Parathyroid adenoma (tissue), 2 donors: ENCODE data around the gene NR2C2.
A peak's percentile ranks its signal among the peaks of the same experiment; 100 is the strongest.

ENCODE experiments used
- H2AFZ ChIP-seq: fragments of 300-600 bp; sonication (generic); one replicate; pipeline ENCODE4 v1.7.0; 2017; ENCODE audit warnings: antibody characterized with exemption, mild to moderate bottlenecking
- H3K27ac ChIP-seq: fragments of 300-600 bp; sonication (generic); one replicate; pipeline ENCODE4 v1.7.0; 2017
- H3K27me3 ChIP-seq: fragments of 300-600 bp; sonication (generic); one replicate; pipeline ENCODE4 v1.7.0; 2017; ENCODE audit warnings: low read length; ENCODE audit not compliant: control insufficient read depth, insufficient read depth
- H3K36me3 ChIP-seq: fragments of 300-600 bp; sonication (generic); one replicate; pipeline ENCODE4 v1.7.0; 2017; ENCODE audit warnings: low read length; ENCODE audit not compliant: control insufficient read depth, insufficient read depth
- H3K4me1 ChIP-seq: fragments of 300-600 bp; sonication (generic); one replicate; pipeline ENCODE4 v1.7.0; 2017; ENCODE audit warnings: control low read depth
- H3K4me2 ChIP-seq: fragments of 300-600 bp; sonication (generic); one replicate; pipeline ENCODE4 v1.7.0; 2017; ENCODE audit warnings: low read length
- H3K4me3 ChIP-seq: fragments of 300-600 bp; sonication (generic); one replicate; pipeline ENCODE4 v1.7.0; 2017; ENCODE audit warnings: low read depth, low read length
- H3K79me2 ChIP-seq: fragments of 300-600 bp; sonication (generic); one replicate; pipeline ENCODE4 v1.7.0; 2017; ENCODE audit warnings: control low read depth
- H3K9ac ChIP-seq: fragments of 300-600 bp; sonication (generic); one replicate; pipeline ENCODE4 v1.7.0; 2017; ENCODE audit warnings: mild to moderate bottlenecking
- H3K9me3 ChIP-seq: fragments of 300-600 bp; sonication (generic); one replicate; pipeline ENCODE4 v1.7.0; 2017; ENCODE audit warnings: low read length; ENCODE audit not compliant: control insufficient read depth
- TF ChIP-seq, protein P1 (sequence below): fragments of 300-600 bp; sonication (generic); IDR thresholded peaks from one replicate; pipeline ENCODE4 v1.7.0; 2017; ENCODE audit warnings: antibody characterized with exemption, mild to moderate bottlenecking
- donor health status: primary hyperparathyroidism.

The NR2C2 gene

DNA sequence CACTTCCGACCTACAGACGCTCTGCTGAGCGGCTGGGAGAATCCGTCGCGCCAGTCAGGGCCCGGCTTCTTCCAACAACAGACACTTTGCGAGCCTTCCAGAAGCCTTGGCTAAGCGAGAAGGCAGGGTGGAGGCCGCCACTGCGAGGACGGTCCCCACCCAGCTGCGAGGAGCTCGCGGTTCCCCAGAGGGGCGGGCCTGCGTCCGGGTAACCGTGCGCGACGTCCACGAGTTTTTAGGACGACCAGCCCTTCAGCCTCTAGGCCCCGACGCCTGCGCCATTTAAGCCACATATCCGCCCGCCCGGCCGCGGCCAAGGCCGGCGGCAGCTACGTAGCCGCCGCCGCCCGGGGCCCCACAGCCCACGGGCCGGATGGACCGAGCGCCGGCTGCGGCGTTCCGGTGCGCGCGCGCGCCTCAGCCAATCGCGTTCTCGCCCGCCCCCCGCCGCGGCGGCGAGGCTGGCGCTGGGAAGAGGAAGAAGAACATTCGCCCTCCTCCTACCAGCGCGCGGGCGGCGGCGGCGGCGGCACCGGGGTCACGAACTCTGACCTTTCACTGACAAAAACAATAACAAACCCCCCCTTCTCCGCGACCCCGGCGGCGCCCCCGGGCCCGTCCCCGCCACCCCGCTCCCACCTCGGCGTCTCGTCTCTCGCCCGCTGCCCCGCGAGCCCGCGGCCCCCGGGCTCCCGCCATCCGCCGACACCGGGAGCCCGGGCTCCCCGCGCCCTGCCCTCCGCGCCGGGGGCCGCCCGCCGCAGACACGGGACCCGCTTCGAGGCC lies at the start of gene NR2C2:
NR2C2 (plus strand) TSS at position 484 of the 786 bp plus-strand sequence. CDS start 56,332 bp downstream, outside the sequence.
- Histone ChIP-seq H3K9me3 (no peaks in the 10 kb centered on the region), H3K4me2 (peak within 1 kb of the TSS; percentile 87), H3K79me2 (peaks cover 27% of the 10 kb centered on the region), H3K27me3 (no peaks in the 10 kb centered on the region), H3K36me3 (no peaks in the 10 kb centered on the region), H2AFZ (peak within 1 kb of the TSS; percentile 94), H3K4me1 (peaks cover 4% of the 10 kb centered on the region), H3K27ac (peak within 1 kb of the TSS; percentile 98), H3K9ac (peak within 1 kb of the TSS; percentile 90), H3K4me3 (peak within 1 kb of the TSS; percentile 88)
- TF ChIP-seq, protein P1, sequence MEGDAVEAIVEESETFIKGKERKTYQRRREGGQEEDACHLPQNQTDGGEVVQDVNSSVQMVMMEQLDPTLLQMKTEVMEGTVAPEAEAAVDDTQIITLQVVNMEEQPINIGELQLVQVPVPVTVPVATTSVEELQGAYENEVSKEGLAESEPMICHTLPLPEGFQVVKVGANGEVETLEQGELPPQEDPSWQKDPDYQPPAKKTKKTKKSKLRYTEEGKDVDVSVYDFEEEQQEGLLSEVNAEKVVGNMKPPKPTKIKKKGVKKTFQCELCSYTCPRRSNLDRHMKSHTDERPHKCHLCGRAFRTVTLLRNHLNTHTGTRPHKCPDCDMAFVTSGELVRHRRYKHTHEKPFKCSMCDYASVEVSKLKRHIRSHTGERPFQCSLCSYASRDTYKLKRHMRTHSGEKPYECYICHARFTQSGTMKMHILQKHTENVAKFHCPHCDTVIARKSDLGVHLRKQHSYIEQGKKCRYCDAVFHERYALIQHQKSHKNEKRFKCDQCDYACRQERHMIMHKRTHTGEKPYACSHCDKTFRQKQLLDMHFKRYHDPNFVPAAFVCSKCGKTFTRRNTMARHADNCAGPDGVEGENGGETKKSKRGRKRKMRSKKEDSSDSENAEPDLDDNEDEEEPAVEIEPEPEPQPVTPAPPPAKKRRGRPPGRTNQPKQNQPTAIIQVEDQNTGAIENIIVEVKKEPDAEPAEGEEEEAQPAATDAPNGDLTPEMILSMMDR, result no peak

DNA sequence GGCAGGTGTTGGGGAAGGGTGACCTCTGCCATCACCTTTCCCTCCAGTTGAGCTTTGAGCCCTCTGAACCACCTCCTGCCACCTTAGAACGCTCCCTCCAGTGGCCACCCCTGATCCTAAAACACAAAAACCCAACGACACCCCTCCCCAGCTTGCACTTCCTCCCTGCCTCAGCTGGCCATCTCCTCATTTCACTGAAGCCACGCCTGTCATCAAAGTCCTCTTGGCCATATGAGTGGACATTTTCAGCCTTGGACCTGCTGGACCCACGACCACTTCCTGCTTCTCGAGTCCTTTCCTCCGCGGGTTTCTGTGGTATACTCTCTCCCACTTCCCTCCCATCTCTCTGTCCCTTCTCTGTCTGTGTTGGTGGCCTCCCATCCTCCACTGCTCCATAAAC lies 48.5 kb upstream of the NR2C2 start:
- no peaks in the 10 kb centered on the region for H3K4me1 ChIP-seq
- no peaks in the 10 kb centered on the region for H3K36me3 ChIP-seq
- H3K4me2 ChIP-seq, result no peak overlapping the region
- H3K27ac ChIP-seq, result no peak overlapping the region
- no peak overlapping the region for H3K9ac ChIP-seq
- H2AFZ ChIP-seq, result no peak overlapping the region
- H3K9me3 ChIP-seq, result no peaks in the 10 kb centered on the region
- no peaks in the 10 kb centered on the region for H3K79me2 ChIP-seq
- H3K4me3 ChIP-seq, result no peak overlapping the region
- no peaks in the 10 kb centered on the region for H3K27me3 ChIP-seq
- TF ChIP-seq, protein P1, result no peak

DNA sequence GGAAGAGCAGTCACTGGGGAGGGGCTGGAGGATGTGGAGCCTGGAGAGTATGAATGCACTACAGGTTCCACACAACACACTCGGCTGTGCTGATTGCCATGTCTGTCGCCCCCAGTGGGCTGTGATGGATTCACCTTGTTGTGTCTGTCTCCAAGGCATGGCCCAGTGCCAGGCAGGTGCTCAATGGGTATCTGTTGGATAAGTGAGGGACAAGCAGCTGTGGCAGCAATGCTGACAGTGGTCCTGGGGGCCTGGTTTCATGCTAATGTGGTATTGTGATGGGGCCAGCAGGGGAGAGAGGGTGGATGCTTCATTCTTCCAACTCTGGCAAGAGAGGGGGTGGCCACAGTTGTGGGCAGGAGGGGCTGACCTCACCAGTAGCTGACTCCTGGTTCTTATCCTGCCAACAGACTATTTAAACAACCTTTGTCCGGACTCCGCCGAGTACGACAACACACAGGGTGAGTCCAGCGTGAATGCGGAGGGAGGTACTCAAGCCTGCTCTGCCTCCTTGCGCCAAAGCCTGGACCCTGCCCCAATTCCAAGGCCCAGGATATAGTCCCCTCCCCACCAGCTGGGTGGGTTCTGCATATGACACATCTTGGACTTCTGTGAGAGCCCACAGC lies 47.3 kb upstream of the NR2C2 start:
- Histone ChIP-seq H3K4me1 (no peaks in the 10 kb centered on the region), H3K27me3 (no peaks in the 10 kb centered on the region), H3K4me3 (no peak overlapping the region), H3K9ac (no peak overlapping the region), H2AFZ (no peak overlapping the region), H3K4me2 (no peak overlapping the region), H3K9me3 (no peaks in the 10 kb centered on the region), H3K36me3 (no peaks in the 10 kb centered on the region), H3K79me2 (no peaks in the 10 kb centered on the region), H3K27ac (no peak overlapping the region)
- TF ChIP-seq, protein P1, result no peak

DNA sequence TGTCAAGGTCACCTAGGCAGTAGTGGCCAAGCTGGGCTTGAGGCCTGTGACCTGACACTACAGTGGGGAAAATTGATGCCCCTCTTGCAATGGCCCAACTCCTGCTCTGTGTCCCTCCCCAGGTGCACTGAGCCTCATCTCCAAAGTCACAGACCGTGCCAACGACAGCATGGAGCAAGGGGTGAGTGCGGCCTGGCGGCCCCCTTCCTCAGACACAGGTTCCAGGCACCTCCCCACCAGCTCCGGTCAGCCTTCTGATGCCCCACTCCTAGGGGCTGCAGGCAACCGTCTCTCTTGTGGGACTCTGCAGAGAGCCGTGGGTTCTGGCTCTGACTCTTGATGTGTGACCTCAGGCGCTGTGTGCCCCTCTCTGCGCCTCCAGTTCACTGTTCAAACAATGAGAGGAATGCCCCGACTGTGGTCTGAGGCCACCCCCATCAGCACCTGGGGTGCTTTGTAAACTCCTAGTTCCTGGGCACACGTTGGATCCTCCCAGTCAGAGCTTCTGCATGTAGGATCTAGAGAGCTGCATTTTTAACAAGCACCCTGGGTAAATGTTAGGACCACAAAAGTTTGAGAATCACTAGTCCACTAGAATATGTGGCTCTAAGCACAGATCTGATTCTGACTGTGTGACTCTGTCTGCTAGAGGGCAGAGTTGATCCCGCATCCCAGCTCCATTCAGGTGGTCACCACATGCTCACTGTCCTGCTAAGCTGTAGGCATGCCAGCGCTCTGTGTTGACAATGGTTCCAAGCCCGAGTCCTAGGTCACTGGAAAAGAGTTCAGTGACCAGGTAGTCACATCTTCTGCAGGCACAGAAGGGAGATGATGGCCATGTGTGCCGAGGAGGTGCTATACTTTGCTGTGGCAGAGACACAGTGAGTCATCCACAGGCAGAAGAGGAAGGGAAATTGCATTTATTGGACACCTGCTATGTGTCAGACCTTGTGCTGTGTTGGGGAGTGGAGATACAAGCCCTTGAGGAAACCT lies 46.2 kb upstream of the NR2C2 start:
- Histone ChIP-seq H3K27me3 (no peaks in the 10 kb centered on the region), H3K36me3 (no peaks in the 10 kb centered on the region), H3K4me1 (no peaks in the 10 kb centered on the region), H3K27ac (no peak overlapping the region), H3K4me3 (no peak overlapping the region), H3K9me3 (no peaks in the 10 kb centered on the region), H2AFZ (no peak overlapping the region), H3K4me2 (no peak overlapping the region), H3K79me2 (no peaks in the 10 kb centered on the region), H3K9ac (no peak overlapping the region)
- TF ChIP-seq, protein P1, result no peak
